Measurements from ENCODE around the gene CYP2E1.
"Not testable (repeated sequence)": the region's sequence is repeated elsewhere in the genome, so short reads cannot be mapped to it uniquely, and the experiment has no call there.

CYP2E1 gene

DNA sequence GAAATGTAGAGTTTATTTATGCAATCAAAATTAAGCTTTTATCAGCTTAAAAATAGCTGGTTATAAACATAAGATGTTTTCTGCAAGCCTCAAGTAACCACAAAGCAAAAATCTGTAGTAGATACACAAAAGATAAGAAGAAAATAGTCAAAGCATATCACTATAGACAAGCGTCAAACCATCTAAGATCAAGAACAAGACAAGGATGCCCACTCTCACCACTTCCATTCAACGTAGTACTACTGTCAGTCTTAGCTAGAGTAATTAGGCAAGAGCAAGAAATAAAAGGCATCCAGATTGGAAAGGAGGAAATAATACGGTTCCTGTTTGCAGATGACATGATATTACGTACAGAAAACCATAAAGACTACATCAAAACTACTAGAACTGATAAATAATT is 17.5 kb upstream of the CYP2E1 start:
- Histone ChIP-seq H3K4me2 (no peak overlapping the region), H3K27ac (no peak overlapping the region), H3K4me1 (no peaks in the 10 kb centered on the region), H3K9me3 (replicated peaks in 1 of 11) (peaks cover 12 to 34% (median 20%) of the 10 kb centered on the region in 11 experiments; a peak in 21 of 22 replicates), H4K20me1 (no peaks in the 10 kb centered on the region), H3K9ac (no peak overlapping the region), H3K27me3 (no peaks in the 10 kb centered on the region), H3K36me3 (no peaks in the 10 kb centered on the region), H3K4me3 (no peak overlapping the region)
- TF ChIP-seq Cebpa-rat (IDR thresholded peaks at IDR 0.05) = no peak

DNA sequence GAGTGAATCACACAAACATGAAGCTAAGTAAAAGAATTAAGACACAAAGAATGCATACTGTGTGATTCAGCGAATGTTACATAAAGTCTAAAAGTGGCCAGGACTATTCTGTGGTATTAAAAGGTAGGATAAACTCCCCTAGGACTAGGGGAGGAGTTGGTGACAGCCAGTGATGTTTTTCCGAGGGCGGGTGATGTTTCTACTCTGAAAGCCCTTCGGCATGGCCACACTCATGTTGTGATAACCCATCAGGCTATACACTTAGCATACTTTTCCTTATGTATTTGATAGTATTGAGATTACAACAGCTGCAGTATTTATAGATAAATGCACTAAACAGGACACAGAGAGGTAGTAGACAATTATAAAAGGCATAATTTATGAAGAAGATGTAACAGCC is 15.8 kb upstream of the CYP2E1 start:
- Histone ChIP-seq H4K20me1 (no peaks in the 10 kb centered on the region), H3K9ac (no peak overlapping the region), H3K36me3 (no peaks in the 10 kb centered on the region), H3K4me3 (no peak overlapping the region), H3K27ac (no peak overlapping the region), H3K4me1 (no peaks in the 10 kb centered on the region), H3K9me3 (replicated peaks in 1 of 11) (peaks cover 12 to 34% (median 20%) of the 10 kb centered on the region in 11 experiments; a peak in 21 of 22 replicates), H3K27me3 (no peaks in the 10 kb centered on the region), H3K4me2 (no peak overlapping the region)
- no peak for TF ChIP-seq Cebpa-rat (IDR thresholded peaks at IDR 0.05)

DNA sequence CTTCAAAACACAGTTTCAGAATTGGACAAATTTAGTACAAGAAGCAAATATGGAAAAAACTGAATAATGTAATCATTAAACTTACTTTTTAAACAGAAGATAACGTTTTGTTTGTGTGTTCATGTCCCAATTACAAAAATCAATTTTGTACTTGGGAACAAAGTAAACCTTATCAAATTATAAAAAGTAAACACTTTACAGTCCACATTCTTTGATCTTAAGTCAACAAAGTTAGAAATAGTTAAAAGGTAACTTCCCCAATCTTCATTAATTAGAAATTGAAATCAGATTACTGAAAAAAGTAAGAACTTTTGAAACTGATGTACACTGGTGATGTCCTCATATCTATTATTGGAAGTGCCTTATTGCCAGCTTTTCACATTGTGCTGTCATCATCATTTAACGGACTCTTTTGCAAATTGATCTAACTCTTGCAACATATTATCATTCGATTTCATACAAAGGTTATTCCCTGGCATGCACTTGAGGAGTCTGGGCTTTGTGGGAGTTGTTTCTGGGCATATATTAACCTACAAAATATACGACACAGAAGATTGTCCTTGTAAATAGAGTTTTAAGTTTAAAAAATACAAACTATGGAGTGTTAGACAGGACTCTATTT is 15.1 kb upstream of the CYP2E1 start:
- Histone ChIP-seq H3K4me3 (no peak overlapping the region), H3K27me3 (no peaks in the 10 kb centered on the region), H3K27ac (no peak overlapping the region), H3K9ac (no peak overlapping the region), H4K20me1 (no peaks in the 10 kb centered on the region), H3K4me2 (no peak overlapping the region), H3K9me3 (replicated peaks in 1 of 11) (peaks cover 12 to 32% (median 19%) of the 10 kb centered on the region in 11 experiments; a peak in 21 of 22 replicates), H3K36me3 (no peaks in the 10 kb centered on the region), H3K4me1 (no peaks in the 10 kb centered on the region)
- no peak for TF ChIP-seq Cebpa-rat (IDR thresholded peaks at IDR 0.05)

DNA sequence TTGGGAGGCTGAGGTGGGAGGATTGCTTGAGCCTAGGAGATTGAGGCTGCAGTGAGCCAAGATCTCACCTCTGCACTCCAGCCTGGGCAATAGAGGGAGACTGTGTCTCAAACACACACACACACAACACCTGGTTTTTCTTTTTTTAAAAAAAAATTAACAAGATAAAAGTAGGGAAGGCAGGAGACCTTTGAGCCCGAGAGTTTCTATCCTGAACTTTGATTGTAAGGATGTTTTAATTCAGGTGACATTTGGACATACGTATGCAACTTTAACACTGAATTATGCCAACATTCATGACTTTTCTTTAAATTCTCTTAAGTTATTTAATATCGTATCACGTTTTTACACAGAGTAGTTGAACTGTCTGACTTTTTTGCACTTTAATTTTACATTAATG is 11.7 kb upstream of the CYP2E1 start:
- H3K4me1 ChIP-seq = peaks cover 0 to 15% (median 8%) of the 10 kb centered on the region in 10 experiments; a peak in 15 of 20 replicates
- H3K9me3 ChIP-seq (replicated peaks in 1 of 11) = peaks cover 6 to 20% (median 12%) of the 10 kb centered on the region in 11 experiments; a peak in 18 of 22 replicates
- no peaks in the 10 kb centered on the region for H3K36me3 ChIP-seq
- no peak overlapping the region for H3K4me2 ChIP-seq
- no peaks in the 10 kb centered on the region for H4K20me1 ChIP-seq
- H3K27me3 ChIP-seq = no peaks in the 10 kb centered on the region
- H3K9ac ChIP-seq = no peak overlapping the region
- no peak for TF ChIP-seq Cebpa-rat (IDR thresholded peaks at IDR 0.05)
- H3K27ac ChIP-seq = no peak overlapping the region
- H3K4me3 ChIP-seq = no peak overlapping the region

DNA sequence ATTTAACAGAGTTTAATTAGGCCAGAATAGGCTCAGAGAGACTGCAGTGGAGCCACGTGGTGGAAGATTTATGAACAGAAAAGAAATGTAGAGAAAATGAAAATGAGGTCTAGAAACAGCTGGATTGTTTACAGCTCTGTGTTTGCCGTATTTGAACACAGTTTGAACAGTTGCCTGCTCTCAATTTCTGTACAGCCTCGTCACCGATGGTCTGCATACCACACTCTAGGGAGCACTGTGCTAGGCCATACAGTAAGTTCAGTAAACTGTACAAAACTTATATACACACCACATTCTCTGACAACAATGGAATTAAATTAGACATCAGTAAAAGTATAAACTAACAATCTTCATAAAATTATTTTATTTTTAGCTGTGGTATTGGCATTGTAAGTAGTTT is 11.1 kb upstream of the CYP2E1 start:
- H3K4me1 ChIP-seq = peaks cover 0 to 20% (median 12%) of the 10 kb centered on the region in 10 experiments; a peak in 15 of 20 replicates
- no peak overlapping the region for H3K27ac ChIP-seq
- no peak for TF ChIP-seq Cebpa-rat (IDR thresholded peaks at IDR 0.05)
- no peak overlapping the region for H3K4me3 ChIP-seq
- no peak overlapping the region for H3K9ac ChIP-seq
- no peaks in the 10 kb centered on the region for H3K27me3 ChIP-seq
- no peaks in the 10 kb centered on the region for H4K20me1 ChIP-seq
- no peak overlapping the region for H3K4me2 ChIP-seq
- no peaks in the 10 kb centered on the region for H3K36me3 ChIP-seq
- H3K9me3 ChIP-seq (replicated peaks in 1 of 11) = peaks cover 6 to 14% (median 12%) of the 10 kb centered on the region in 11 experiments; a peak in 18 of 22 replicates

DNA sequence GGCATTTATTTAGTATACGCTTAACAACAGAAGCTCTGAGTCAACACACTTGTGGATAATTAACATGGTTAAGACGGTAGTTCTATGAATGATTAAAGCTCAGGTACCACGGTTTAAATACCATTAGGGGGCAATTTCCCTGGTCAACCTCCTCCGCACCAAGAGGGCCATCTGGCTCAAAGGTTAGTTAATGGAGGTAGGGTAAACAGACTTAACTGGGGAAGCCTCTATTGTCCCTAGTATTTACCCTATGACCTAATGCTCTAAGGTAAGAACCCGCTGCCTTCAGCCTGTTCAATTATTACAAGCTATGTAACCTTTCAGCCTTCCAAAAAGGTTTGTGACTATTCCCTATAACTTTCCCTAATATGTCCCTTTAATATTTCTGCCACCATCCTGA is 8.6 kb upstream of the CYP2E1 start:
- H4K20me1 ChIP-seq, H3K4me2 ChIP-seq, H3K27me3 ChIP-seq, H3K27ac ChIP-seq, H3K36me3 ChIP-seq, H3K4me3 ChIP-seq, H3K9ac ChIP-seq: not testable (repeated sequence)
- Histone ChIP-seq H3K4me1 (peaks cover 0 to 20% (median 12%) of the 10 kb centered on the region in 10 experiments; a peak in 15 of 20 replicates), H3K9me3 (replicated peaks in 1 of 11) (peaks cover 16 to 25% (median 23%) of the 10 kb centered on the region in 11 experiments)

DNA sequence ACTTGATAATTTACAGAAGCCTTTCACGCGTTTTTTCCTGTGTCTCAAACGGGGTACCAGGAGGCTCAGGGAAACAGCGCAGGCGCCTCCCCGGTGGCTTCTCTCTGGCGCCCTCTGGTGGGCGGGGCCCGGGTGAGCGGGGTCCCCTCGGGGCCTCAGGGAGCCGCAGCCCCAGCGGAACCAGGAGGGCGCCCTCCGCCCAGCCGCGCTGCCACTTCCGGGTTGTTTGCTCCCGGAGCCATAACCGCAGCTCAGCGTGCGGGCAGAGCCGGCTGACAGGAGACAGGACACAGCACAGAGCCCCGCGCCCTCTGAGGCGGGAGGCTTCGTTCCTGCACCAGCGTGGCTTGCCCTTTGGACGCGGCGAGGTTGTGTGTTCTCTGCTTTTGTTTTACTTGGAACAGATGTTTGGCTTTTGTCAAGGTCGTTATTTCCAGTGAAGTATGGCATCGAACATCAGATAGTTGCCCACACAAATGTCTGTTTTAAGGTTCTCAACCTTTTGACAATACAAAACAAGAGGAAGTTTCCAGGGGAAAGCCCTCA is 6.9 kb upstream of the CYP2E1 start:
- peak overlapping the region; percentile 41 to 74 (median 67); a peak in 20 of 22 replicates for H3K9ac ChIP-seq
- peaks cover 0 to 20% (median 12%) of the 10 kb centered on the region in 10 experiments; a peak in 15 of 20 replicates for H3K4me1 ChIP-seq
- no peaks in the 10 kb centered on the region for H4K20me1 ChIP-seq
- H3K4me3 ChIP-seq = peak overlapping the region; percentile 33 to 63 (median 52)
- peak overlapping the region; percentile 29 to 77 (median 72); a peak in 21 of 22 replicates for H3K27ac ChIP-seq
- TF ChIP-seq Cebpa-rat (IDR thresholded peaks at IDR 0.05) = no peak
- peaks cover 25 to 39% (median 31%) of the 10 kb centered on the region in 11 experiments for H3K9me3 ChIP-seq (replicated peaks in 1 of 11)
- no peaks in the 10 kb centered on the region for H3K27me3 ChIP-seq
- H3K36me3 ChIP-seq = no peaks in the 10 kb centered on the region; a peak in 1 of 22 replicates
- peak overlapping the region; percentile 62 to 80 (median 72) for H3K4me2 ChIP-seq

DNA sequence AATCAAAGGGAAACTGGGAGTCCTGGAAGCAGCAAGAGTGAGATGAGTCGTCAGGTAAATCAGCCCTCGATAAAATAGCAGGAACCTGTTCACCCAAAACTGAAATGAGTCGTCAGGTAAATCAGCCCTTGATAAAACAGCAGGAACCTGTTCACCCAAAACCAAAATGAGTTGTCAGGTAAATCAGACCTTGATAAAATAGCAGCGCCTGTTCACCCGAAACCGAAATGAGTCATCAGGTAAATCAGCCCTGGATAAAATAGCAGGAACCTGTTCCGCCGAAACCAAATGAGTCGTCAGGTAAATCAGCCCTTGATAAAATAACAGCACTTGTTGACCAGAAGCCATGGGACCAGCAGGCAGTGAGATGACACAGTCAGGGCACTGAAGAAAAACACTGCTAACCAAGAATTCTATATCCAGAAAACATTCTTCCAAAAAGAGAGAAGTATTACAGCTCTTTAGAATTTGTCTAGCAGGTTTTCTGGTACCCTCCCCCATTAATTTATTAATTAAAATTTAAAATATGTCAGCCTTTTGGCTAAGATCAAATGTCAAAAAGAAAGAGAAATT is 3.4 kb upstream of the CYP2E1 start:
- H3K9me3 ChIP-seq (replicated peaks in 1 of 11) = peaks cover 16 to 27% (median 20%) of the 10 kb centered on the region in 11 experiments
- no peak overlapping the region for H3K4me2 ChIP-seq
- H3K4me1 ChIP-seq = peaks cover 1 to 34% (median 17%) of the 10 kb centered on the region in 10 experiments
- 0 out of 22 replicates have a peak, but pooled peaks cover 0 to 2% (median 0%) of the 10 kb centered on the region in 11 experiments for H3K27me3 ChIP-seq
- H3K36me3 ChIP-seq = no peaks in the 10 kb centered on the region; a peak in 1 of 22 replicates
- no peak overlapping the region for H3K27ac ChIP-seq
- no peak overlapping the region for H3K4me3 ChIP-seq
- no peaks in the 10 kb centered on the region for H4K20me1 ChIP-seq
- TF ChIP-seq Cebpa-rat (IDR thresholded peaks at IDR 0.05) = no peak
- H3K9ac ChIP-seq = no peak overlapping the region

DNA sequence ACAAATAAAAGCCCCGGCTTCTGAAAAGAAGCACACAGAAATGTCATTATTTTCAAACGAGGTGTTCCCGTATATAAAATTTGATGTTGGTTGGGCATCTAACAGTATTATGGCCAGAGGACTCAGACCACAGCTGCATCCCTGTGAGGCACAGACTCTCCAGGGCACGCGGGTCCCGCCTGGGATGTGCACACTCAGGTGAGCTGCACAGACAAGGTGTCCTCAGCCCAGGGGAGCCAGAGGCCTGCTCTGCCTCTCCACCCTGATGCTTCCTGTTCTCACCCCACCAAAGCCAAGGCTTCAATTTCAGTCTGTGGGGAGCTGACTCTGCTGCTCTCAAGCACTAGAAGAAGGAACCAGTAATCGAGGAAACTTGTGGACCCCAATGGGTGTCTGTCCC is 1.7 kb upstream of the CYP2E1 start:
- Histone ChIP-seq H3K4me3 (no peak overlapping the region), H3K4me2 (no peak overlapping the region), H3K27ac (no peak overlapping the region), H4K20me1 (no peaks in the 10 kb centered on the region), H3K4me1 (peaks cover 18 to 39% (median 28%) of the 10 kb centered on the region in 10 experiments), H3K9me3 (replicated peaks in 1 of 11) (peaks cover 16 to 27% (median 20%) of the 10 kb centered on the region in 11 experiments), H3K36me3 (no peaks in the 10 kb centered on the region; a peak in 1 of 22 replicates), H3K27me3 (0 out of 22 replicates have a peak, but pooled peaks cover 0 to 6% (median 0%) of the 10 kb centered on the region in 11 experiments), H3K9ac (no peak overlapping the region)
- TF ChIP-seq Cebpa-rat (IDR thresholded peaks at IDR 0.05) = no peak

Data from BLaER1 treated with 17β-estradiol and CSF1 and Interleukin-3, amounts not matched to agents 10 nM and 100 nM (cell line).